Measurements from ENCODE around the gene SPEM2.

GRCh38 chr17:7415784-7416183, 9.6 kb upstream of the SPEM2 start:
- TF ChIP-seq POLR2A (IDR thresholded peaks at IDR 0.05; ENCODE audit: low read length) (no peak), GATA1 (IDR thresholded peaks at IDR 0.05; ENCODE audit: low read depth, low read length) (no peak)

Data from erythroblast (primary cell).